WTC11 (cell line): ENCODE results near the gene ALS2CL.

Source experiments
- CREM ChIP-seq: sonication (generic); formaldehyde crosslinking; IDR thresholded peaks from 2 replicates; pipeline ENCODE4 v1.8.1; 2022; ENCODE audit warnings: mild to moderate bottlenecking, missing genetic modification reagents, moderate library complexity
- CTCF ChIP-seq: fragments of 200-600 bp; IDR thresholded peaks from 2 replicates; pipeline ENCODE4 v1.8.0; 2022; ENCODE audit warnings: antibody characterized with exemption
- MYBL2 ChIP-seq: sonication (generic); formaldehyde crosslinking; IDR thresholded peaks from 2 replicates; pipeline ENCODE4 v1.8.1; 2023; ENCODE audit warnings: mild to moderate bottlenecking, moderate library complexity, missing genetic modification reagents
- NR2C2 ChIP-seq: sonication (generic); formaldehyde crosslinking; IDR thresholded peaks from 2 replicates; pipeline ENCODE4 v1.8.0; 2022; ENCODE audit warnings: mild to moderate bottlenecking, missing genetic modification reagents
- ZNF317 ChIP-seq: sonication (generic); formaldehyde crosslinking; IDR thresholded peaks from 2 replicates; pipeline ENCODE4 v1.8.1; 2023; ENCODE audit warnings: low read depth, mild to moderate bottlenecking, moderate library complexity, missing genetic modification reagents, borderline replicate concordance
- TF ChIP-seq, protein P1 (sequence below): sonication (generic); formaldehyde crosslinking; IDR thresholded peaks from 2 replicates; pipeline ENCODE4 v1.8.0; 2022; ENCODE audit warnings: mild to moderate bottlenecking, missing genetic modification reagents
- TF ChIP-seq, protein P2 (sequence below): sonication (generic); formaldehyde crosslinking; IDR thresholded peaks from 2 replicates; pipeline ENCODE4 v1.8.1; 2023; ENCODE audit warnings: mild to moderate bottlenecking, missing genetic modification reagents
- TF ChIP-seq, protein P3 (sequence below): sonication (generic); formaldehyde crosslinking; IDR thresholded peaks from 2 replicates; pipeline ENCODE4 v1.8.1; 2023; ENCODE audit warnings: mild to moderate bottlenecking, missing genetic modification reagents, moderate library complexity
- TF ChIP-seq, protein P4 (sequence below): sonication (generic); formaldehyde crosslinking; IDR thresholded peaks from 2 replicates; pipeline ENCODE4 v1.8.0; 2022; ENCODE audit warnings: mild to moderate bottlenecking, missing genetic modification reagents

DNA sequence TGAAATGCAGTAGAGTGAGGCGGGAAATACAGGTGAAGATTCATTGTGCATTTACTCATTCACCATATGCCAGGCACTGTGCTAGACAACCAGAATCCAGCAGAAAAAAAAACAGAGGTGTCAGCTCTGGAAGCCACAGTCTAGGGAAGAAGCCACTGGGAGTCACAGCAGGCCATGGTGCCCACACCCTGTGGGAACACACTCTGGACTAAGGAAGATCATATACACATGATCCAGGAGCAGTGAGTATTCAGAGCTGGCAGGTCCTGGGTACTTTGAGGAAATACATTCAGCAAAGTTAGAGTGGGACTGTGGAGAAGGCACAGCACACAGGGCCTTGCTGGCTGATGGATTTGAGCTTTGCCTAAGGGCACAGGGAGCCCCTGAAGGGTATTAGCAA, 66.4 kb downstream of the ALS2CL start:
- TF ChIP-seq ZNF317 (CRISPR knock-in tag) (no peak), MYBL2 (no peak), NR2C2 (no peak), CREM (CRISPR knock-in tag) (no peak), CTCF (no peak)
- TF ChIP-seq, protein P1, sequence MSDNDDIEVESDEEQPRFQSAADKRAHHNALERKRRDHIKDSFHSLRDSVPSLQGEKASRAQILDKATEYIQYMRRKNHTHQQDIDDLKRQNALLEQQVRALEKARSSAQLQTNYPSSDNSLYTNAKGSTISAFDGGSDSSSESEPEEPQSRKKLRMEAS (CRISPR knock-in tag) = no peak
- TF ChIP-seq, protein P2, sequence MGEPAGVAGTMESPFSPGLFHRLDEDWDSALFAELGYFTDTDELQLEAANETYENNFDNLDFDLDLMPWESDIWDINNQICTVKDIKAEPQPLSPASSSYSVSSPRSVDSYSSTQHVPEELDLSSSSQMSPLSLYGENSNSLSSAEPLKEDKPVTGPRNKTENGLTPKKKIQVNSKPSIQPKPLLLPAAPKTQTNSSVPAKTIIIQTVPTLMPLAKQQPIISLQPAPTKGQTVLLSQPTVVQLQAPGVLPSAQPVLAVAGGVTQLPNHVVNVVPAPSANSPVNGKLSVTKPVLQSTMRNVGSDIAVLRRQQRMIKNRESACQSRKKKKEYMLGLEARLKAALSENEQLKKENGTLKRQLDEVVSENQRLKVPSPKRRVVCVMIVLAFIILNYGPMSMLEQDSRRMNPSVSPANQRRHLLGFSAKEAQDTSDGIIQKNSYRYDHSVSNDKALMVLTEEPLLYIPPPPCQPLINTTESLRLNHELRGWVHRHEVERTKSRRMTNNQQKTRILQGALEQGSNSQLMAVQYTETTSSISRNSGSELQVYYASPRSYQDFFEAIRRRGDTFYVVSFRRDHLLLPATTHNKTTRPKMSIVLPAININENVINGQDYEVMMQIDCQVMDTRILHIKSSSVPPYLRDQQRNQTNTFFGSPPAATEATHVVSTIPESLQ (CRISPR knock-in tag) = no peak
- TF ChIP-seq, protein P3, sequence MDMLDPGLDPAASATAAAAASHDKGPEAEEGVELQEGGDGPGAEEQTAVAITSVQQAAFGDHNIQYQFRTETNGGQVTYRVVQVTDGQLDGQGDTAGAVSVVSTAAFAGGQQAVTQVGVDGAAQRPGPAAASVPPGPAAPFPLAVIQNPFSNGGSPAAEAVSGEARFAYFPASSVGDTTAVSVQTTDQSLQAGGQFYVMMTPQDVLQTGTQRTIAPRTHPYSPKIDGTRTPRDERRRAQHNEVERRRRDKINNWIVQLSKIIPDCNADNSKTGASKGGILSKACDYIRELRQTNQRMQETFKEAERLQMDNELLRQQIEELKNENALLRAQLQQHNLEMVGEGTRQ (CRISPR knock-in tag) = no peak
- TF ChIP-seq, protein P4, sequence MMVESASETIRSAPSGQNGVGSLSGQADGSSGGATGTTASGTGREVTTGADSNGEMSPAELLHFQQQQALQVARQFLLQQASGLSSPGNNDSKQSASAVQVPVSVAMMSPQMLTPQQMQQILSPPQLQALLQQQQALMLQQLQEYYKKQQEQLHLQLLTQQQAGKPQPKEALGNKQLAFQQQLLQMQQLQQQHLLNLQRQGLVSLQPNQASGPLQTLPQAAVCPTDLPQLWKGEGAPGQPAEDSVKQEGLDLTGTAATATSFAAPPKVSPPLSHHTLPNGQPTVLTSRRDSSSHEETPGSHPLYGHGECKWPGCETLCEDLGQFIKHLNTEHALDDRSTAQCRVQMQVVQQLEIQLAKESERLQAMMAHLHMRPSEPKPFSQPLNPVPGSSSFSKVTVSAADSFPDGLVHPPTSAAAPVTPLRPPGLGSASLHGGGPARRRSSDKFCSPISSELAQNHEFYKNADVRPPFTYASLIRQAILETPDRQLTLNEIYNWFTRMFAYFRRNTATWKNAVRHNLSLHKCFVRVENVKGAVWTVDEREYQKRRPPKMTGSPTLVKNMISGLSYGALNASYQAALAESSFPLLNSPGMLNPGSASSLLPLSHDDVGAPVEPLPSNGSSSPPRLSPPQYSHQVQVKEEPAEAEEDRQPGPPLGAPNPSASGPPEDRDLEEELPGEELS (CRISPR knock-in tag) = no peak
